K562 (cell line): ENCODE results near the gene CCM2. TPM values are rescaled to one million over a fixed set of nuclear protein-coding genes. Genes with fewer than 3 reads are reported as not detected.

Source experiments
- HMG20A ChIP-seq: fragments of 450-650 bp; formaldehyde crosslinking; conservative IDR thresholded peaks from 2 replicates; pipeline ENCODE4 v1.4.0; 2020; ENCODE audit warnings: mild to moderate bottlenecking, mixed read lengths
- ZFP1 ChIP-seq: fragments of 450-650 bp; formaldehyde crosslinking; IDR thresholded peaks from 2 replicates; pipeline ENCODE4 v1.4.0; 2020; ENCODE audit warnings: mild to moderate bottlenecking, mixed read lengths
- ZKSCAN8 ChIP-seq: fragments of 200-800 bp; sonication (Bioruptor generic); IDR thresholded peaks from 2 replicates; pipeline ENCODE4 v1.6.1; 2016; ENCODE audit warnings: missing genetic modification characterization, missing compliant biosample characterization
- ZNF696 ChIP-seq: fragments of 250-450 bp; sonication (Bioruptor Pico); conservative IDR thresholded peaks from 2 replicates; pipeline ENCODE4 v1.4.0; 2020; ENCODE audit warnings: mild to moderate bottlenecking, moderate library complexity
- polyA plus RNA-seq, 8 experiments: library from polyadenylated mRNA; depleted of rRNA in 4 of 8; stranded (reverse) in 5 of 8; unstranded in 3 of 8; fragments of >200 nt; fragmentation: Nextera tagmentation in 2 of 8; fragmentation: Illumina TruSeq in 1 of 8; extraction: Ambion mirVana in 2 of 8; extraction: Trizol in 1 of 8; gene quantifications; 2 replicates each; pipeline versions ENCODE4 v1.2.1 to v1.2.3, GENCODE V29; 2011 to 2014; ENCODE audit warnings: inconsistent platforms in 1 of 8, missing spikeins in 1 of 8
- total RNA-seq, 7 experiments: library from RNA; depleted of rRNA in 6 of 7; stranded (reverse); fragments of >200 nt in 6 of 7; fragmentation: Illumina TruSeq in 2 of 7; extraction: Trizol in 2 of 7; gene quantifications; 2 replicates each; pipeline versions ENCODE4 v1.2.1 to v1.2.3, GENCODE V29; 2011 to 2021; ENCODE audit warnings: low replicate concordance in 1 of 7
- TF ChIP-seq, protein P1 (sequence below): fragments of 450-650 bp; IDR thresholded peaks from 2 replicates; pipeline ENCODE4 v1.6.1; 2016; ENCODE audit warnings: mild to moderate bottlenecking, moderate library complexity
- TF ChIP-seq, protein P2 (sequence below): sonication (generic); formaldehyde crosslinking; IDR thresholded peaks from 2 replicates; pipeline ENCODE4 v1.5.0; 2020; ENCODE audit warnings: missing genetic modification reagents
- TF ChIP-seq, protein P3 (sequence below), 3 experiments: IDR thresholded peaks in 2 of 3; conservative IDR thresholded peaks in 1 of 3; 2 replicates each; pipeline ENCODE4 v1.5.1; 2011 to 2012; ENCODE audit warnings: low read length in 3 of 3, mild to moderate bottlenecking in 3 of 3, control low read depth in 2 of 3, improper control_type of control experiment in 1 of 3, inconsistent platforms in 1 of 3, low read depth in 1 of 3, mixed read lengths in 1 of 3, moderate library complexity in 1 of 3; ENCODE audit not compliant: insufficient read depth in 2 of 3
- TF ChIP-seq, protein P4 (sequence below): conservative IDR thresholded peaks from 2 replicates; pipeline ENCODE4 v1.6.1; 2011; ENCODE audit warnings: low read depth, mild to moderate bottlenecking, low read length; ENCODE audit not compliant: control insufficient read depth
- TF ChIP-seq, protein P5 (sequence below), 2 experiments: fragments of 450-650 bp; IDR thresholded peaks; 2 replicates each; pipeline ENCODE4 v1.6.1; 2016

The CCM2 gene
- total and polyA plus RNA-seq, 9 of the 15 experiments (the other 6 are each of a cell fraction or from before 2014, with no cell fraction given), result 0.41 to 38.6 (median 25.9) TPM

DNA sequence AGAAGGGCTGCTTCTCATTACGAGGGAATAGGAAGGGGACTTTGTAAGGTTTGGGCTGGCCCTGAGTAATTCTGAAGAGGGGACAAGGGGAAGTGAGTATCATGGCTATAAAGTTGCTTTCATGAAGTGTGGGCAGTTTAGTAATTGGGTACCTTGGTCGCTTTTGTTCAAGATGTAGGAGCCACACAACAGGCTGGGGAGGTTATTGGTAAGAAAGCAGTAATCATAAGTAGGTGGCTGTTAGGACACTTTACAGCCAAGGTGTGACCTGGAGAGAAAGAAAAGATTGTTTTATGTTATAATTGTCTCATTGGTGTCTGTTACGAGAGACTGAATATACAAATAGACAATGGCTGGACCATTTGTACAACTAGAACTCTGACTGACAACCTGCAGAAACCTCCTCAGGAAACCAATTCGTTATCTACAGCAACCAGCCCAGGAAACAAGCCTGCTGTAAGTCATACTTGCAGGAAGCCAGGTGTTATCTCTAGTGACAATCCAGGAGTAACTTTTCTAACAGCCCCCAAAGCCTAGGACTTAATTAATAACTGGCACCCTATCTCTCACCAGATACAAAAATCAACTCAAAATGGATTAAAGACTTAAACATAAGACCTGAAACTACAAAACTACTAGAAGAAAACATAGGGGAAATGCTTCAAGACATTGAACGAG is 5.0 kb upstream of the CCM2 start (continued):
- TF ChIP-seq, protein P1, sequence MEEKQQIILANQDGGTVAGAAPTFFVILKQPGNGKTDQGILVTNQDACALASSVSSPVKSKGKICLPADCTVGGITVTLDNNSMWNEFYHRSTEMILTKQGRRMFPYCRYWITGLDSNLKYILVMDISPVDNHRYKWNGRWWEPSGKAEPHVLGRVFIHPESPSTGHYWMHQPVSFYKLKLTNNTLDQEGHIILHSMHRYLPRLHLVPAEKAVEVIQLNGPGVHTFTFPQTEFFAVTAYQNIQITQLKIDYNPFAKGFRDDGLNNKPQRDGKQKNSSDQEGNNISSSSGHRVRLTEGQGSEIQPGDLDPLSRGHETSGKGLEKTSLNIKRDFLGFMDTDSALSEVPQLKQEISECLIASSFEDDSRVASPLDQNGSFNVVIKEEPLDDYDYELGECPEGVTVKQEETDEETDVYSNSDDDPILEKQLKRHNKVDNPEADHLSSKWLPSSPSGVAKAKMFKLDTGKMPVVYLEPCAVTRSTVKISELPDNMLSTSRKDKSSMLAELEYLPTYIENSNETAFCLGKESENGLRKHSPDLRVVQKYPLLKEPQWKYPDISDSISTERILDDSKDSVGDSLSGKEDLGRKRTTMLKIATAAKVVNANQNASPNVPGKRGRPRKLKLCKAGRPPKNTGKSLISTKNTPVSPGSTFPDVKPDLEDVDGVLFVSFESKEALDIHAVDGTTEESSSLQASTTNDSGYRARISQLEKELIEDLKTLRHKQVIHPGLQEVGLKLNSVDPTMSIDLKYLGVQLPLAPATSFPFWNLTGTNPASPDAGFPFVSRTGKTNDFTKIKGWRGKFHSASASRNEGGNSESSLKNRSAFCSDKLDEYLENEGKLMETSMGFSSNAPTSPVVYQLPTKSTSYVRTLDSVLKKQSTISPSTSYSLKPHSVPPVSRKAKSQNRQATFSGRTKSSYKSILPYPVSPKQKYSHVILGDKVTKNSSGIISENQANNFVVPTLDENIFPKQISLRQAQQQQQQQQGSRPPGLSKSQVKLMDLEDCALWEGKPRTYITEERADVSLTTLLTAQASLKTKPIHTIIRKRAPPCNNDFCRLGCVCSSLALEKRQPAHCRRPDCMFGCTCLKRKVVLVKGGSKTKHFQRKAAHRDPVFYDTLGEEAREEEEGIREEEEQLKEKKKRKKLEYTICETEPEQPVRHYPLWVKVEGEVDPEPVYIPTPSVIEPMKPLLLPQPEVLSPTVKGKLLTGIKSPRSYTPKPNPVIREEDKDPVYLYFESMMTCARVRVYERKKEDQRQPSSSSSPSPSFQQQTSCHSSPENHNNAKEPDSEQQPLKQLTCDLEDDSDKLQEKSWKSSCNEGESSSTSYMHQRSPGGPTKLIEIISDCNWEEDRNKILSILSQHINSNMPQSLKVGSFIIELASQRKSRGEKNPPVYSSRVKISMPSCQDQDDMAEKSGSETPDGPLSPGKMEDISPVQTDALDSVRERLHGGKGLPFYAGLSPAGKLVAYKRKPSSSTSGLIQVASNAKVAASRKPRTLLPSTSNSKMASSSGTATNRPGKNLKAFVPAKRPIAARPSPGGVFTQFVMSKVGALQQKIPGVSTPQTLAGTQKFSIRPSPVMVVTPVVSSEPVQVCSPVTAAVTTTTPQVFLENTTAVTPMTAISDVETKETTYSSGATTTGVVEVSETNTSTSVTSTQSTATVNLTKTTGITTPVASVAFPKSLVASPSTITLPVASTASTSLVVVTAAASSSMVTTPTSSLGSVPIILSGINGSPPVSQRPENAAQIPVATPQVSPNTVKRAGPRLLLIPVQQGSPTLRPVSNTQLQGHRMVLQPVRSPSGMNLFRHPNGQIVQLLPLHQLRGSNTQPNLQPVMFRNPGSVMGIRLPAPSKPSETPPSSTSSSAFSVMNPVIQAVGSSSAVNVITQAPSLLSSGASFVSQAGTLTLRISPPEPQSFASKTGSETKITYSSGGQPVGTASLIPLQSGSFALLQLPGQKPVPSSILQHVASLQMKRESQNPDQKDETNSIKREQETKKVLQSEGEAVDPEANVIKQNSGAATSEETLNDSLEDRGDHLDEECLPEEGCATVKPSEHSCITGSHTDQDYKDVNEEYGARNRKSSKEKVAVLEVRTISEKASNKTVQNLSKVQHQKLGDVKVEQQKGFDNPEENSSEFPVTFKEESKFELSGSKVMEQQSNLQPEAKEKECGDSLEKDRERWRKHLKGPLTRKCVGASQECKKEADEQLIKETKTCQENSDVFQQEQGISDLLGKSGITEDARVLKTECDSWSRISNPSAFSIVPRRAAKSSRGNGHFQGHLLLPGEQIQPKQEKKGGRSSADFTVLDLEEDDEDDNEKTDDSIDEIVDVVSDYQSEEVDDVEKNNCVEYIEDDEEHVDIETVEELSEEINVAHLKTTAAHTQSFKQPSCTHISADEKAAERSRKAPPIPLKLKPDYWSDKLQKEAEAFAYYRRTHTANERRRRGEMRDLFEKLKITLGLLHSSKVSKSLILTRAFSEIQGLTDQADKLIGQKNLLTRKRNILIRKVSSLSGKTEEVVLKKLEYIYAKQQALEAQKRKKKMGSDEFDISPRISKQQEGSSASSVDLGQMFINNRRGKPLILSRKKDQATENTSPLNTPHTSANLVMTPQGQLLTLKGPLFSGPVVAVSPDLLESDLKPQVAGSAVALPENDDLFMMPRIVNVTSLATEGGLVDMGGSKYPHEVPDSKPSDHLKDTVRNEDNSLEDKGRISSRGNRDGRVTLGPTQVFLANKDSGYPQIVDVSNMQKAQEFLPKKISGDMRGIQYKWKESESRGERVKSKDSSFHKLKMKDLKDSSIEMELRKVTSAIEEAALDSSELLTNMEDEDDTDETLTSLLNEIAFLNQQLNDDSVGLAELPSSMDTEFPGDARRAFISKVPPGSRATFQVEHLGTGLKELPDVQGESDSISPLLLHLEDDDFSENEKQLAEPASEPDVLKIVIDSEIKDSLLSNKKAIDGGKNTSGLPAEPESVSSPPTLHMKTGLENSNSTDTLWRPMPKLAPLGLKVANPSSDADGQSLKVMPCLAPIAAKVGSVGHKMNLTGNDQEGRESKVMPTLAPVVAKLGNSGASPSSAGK, result no peak
- TF ChIP-seq, protein P2, sequence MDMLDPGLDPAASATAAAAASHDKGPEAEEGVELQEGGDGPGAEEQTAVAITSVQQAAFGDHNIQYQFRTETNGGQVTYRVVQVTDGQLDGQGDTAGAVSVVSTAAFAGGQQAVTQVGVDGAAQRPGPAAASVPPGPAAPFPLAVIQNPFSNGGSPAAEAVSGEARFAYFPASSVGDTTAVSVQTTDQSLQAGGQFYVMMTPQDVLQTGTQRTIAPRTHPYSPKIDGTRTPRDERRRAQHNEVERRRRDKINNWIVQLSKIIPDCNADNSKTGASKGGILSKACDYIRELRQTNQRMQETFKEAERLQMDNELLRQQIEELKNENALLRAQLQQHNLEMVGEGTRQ (CRISPR knock-in tag), result no peak
- TF ChIP-seq, protein P3, sequence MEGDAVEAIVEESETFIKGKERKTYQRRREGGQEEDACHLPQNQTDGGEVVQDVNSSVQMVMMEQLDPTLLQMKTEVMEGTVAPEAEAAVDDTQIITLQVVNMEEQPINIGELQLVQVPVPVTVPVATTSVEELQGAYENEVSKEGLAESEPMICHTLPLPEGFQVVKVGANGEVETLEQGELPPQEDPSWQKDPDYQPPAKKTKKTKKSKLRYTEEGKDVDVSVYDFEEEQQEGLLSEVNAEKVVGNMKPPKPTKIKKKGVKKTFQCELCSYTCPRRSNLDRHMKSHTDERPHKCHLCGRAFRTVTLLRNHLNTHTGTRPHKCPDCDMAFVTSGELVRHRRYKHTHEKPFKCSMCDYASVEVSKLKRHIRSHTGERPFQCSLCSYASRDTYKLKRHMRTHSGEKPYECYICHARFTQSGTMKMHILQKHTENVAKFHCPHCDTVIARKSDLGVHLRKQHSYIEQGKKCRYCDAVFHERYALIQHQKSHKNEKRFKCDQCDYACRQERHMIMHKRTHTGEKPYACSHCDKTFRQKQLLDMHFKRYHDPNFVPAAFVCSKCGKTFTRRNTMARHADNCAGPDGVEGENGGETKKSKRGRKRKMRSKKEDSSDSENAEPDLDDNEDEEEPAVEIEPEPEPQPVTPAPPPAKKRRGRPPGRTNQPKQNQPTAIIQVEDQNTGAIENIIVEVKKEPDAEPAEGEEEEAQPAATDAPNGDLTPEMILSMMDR (IDR thresholded peaks at IDR 0.05 in 2 of 3, conservative IDR thresholded peaks at IDR 0.05 in 1 of 3; ENCODE audit: insufficient read depth in 2 of 3, low read depth in 1 of 3, low read length in 3 of 3), result 0 out of 6 replicates have a peak, but pooled peaks of 1 of the 3 experiments have one; percentile 0
- TF ChIP-seq HMG20A (CRISPR knock-in tag) (no peak), ZFP1 (CRISPR knock-in tag) (no peak), ZKSCAN8 (CRISPR knock-in tag) (peak; percentile 80), ZNF696 (0 out of 2 replicates have a peak, but pooled peaks have one; percentile 34)
- TF ChIP-seq, protein P4, sequence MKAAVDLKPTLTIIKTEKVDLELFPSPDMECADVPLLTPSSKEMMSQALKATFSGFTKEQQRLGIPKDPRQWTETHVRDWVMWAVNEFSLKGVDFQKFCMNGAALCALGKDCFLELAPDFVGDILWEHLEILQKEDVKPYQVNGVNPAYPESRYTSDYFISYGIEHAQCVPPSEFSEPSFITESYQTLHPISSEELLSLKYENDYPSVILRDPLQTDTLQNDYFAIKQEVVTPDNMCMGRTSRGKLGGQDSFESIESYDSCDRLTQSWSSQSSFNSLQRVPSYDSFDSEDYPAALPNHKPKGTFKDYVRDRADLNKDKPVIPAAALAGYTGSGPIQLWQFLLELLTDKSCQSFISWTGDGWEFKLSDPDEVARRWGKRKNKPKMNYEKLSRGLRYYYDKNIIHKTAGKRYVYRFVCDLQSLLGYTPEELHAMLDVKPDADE, result peak; percentile 68
- TF ChIP-seq, protein P5, sequence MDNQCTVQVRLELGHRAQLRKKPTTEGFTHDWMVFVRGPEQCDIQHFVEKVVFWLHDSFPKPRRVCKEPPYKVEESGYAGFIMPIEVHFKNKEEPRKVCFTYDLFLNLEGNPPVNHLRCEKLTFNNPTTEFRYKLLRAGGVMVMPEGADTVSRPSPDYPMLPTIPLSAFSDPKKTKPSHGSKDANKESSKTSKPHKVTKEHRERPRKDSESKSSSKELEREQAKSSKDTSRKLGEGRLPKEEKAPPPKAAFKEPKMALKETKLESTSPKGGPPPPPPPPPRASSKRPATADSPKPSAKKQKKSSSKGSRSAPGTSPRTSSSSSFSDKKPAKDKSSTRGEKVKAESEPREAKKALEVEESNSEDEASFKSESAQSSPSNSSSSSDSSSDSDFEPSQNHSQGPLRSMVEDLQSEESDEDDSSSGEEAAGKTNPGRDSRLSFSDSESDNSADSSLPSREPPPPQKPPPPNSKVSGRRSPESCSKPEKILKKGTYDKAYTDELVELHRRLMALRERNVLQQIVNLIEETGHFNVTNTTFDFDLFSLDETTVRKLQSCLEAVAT (IDR thresholded peaks at IDR 0.05), result no peak
